HUES48 (cell line): Measurements from ENCODE around the gene KRT1.

Source experiments
- H3K27ac ChIP-seq: one replicate; pipeline ENCODE4 v1.7.0; 2013; ENCODE audit warnings: low read depth, low read length, inconsistent platforms
- H3K27me3 ChIP-seq: 2 replicates; pipeline ENCODE4 v1.6.1; 2013; ENCODE audit warnings: mild to moderate bottlenecking, low read length; ENCODE audit not compliant: control insufficient read depth, insufficient read depth
- H3K36me3 ChIP-seq: 2 replicates; pipeline ENCODE4 v1.6.1; 2013; ENCODE audit warnings: low read length; ENCODE audit not compliant: control insufficient read depth, insufficient read depth
- H3K4me1 ChIP-seq: 2 replicates; pipeline ENCODE4 v1.6.1; 2013; ENCODE audit warnings: mild to moderate bottlenecking, low read length; ENCODE audit not compliant: control insufficient read depth, insufficient read depth
- H3K4me3 ChIP-seq: 2 replicates; pipeline ENCODE4 v1.5.1; 2013; ENCODE audit warnings: mild to moderate bottlenecking, low read depth, low read length
- H3K9ac ChIP-seq: 2 replicates; pipeline ENCODE4 v1.6.1; 2013; ENCODE audit warnings: mild to moderate bottlenecking, low read depth, low read length, moderate library complexity
- H3K9me3 ChIP-seq: 2 replicates; pipeline ENCODE4 v1.6.1; 2013; ENCODE audit warnings: low read length; ENCODE audit not compliant: control insufficient read depth, insufficient read depth

KRT1 gene

DNA sequence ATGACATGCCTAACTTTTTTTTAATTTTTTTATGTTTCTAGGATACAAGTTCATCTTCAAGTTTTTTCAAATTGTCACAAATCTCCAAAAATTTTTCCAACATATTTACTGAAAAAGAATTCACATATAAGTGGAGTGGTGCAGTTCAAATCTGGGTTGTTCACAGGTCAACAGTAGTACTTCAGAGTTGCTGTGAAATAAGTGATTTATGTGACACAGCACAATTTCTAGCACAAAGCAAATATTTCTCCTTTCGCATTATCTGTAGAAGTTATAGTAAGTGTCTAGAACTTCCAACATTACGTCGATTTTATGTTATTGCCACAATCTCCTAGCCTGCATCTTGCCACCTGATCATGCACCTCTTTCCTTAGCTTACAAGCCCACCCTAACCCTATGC, 18.5 kb downstream of the KRT1 start:
- no peak overlapping the region for H3K9ac ChIP-seq
- no peaks in the 10 kb centered on the region for H3K36me3 ChIP-seq
- no peak overlapping the region for H3K27ac ChIP-seq
- no peaks in the 10 kb centered on the region; the same call in 1 of the 2 replicates for H3K27me3 ChIP-seq
- H3K4me1 ChIP-seq: no peaks in the 10 kb centered on the region
- H3K4me3 ChIP-seq: no peak overlapping the region
- H3K9me3 ChIP-seq: no peaks in the 10 kb centered on the region

DNA sequence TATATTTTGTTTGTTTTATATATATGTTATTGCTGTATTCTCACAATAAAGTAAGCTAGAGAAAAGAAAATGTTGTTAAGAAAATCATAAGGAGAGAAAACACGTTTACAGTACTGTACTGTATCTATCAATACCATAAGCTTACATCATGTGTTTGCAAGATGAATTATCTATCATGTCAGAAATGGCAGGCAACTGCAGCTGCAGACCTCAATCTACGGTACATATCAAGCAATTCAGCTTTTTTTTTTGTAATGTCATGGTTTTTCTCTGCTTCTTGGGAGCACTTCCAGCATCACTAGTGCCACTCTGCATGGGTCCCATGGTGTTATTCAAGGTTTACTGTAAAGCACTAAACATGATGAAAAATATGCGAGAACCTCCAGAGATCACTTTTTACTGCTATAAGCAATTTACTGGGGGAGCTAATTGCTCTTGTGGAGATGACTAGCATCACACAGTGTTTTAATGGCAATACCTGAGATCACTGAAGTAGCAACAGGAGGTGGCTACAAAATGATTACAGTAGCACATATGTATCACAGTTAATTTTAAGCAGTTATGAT, 19.2 kb downstream of the KRT1 start:
- no peaks in the 10 kb centered on the region for H3K36me3 ChIP-seq
- H3K9ac ChIP-seq: no peak overlapping the region
- H3K9me3 ChIP-seq: no peaks in the 10 kb centered on the region
- H3K27me3 ChIP-seq: no peaks in the 10 kb centered on the region; the same call in 1 of the 2 replicates
- no peak overlapping the region for H3K27ac ChIP-seq
- H3K4me1 ChIP-seq: no peaks in the 10 kb centered on the region
- no peak overlapping the region for H3K4me3 ChIP-seq

DNA sequence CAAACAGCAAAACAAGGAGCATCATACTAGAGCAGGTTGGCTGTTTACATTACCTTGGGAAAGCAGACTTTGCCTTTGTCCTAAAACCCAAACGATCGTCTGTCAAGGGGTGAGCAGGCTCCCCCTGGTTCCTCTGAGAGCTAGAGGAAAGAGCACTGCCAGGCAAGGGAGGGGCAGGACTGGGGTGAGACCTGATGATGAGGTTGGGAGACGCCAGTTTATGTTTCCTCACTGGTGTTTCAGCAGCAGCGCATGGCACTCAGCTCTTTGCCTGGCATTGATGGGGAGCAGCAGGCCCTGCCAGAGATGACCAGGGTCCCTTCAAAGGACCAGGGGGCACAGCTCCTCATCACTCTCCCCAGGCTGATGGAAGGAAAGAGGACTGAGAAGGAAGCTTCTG, 20.3 kb downstream of the KRT1 start:
- no peak overlapping the region for H3K4me3 ChIP-seq
- no peaks in the 10 kb centered on the region; the same call in 1 of the 2 replicates for H3K27me3 ChIP-seq
- no peak overlapping the region for H3K27ac ChIP-seq
- H3K36me3 ChIP-seq: no peaks in the 10 kb centered on the region
- no peaks in the 10 kb centered on the region for H3K9me3 ChIP-seq
- no peak overlapping the region for H3K9ac ChIP-seq
- no peaks in the 10 kb centered on the region for H3K4me1 ChIP-seq

- no peaks in the 10 kb centered on the region for H3K4me1 ChIP-seq
- H3K27ac ChIP-seq: no peak overlapping the region
- H3K36me3 ChIP-seq: no peaks in the 10 kb centered on the region
- no peak overlapping the region for H3K4me3 ChIP-seq
- no peak overlapping the region for H3K9ac ChIP-seq
- no peaks in the 10 kb centered on the region for H3K9me3 ChIP-seq
- no peaks in the 10 kb centered on the region; the same call in 1 of the 2 replicates for H3K27me3 ChIP-seq
These were observed 20.8 kb downstream of the KRT1 start for GRCh38 chr12:52659395-52659794.

DNA sequence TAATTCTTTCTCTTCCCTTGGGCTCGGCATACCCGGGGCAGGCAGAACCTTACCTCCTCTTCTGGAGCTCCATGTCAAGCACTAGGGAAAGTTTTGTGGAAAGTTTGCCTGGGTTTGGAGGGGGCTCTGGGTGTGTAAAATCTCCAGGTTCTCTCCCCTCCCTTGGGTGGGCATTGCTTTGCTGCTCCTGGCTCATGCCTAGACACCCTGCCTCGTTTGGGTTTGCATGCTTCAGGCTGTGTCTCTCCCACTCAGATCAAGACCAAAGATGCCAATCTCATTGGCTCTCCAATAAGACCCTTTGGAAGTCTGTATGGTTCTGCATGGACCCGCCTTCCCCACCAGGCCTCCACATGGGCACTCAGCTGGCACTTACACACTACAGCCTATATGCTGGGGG, 22.0 kb downstream of the KRT1 start:
- Histone ChIP-seq H3K36me3 (no peaks in the 10 kb centered on the region), H3K4me3 (no peak overlapping the region)

GRCh38 chr12:52657250-52657902, 22.8 kb downstream of the KRT1 start:
- H3K4me1 ChIP-seq: no peaks in the 10 kb centered on the region
- no peaks in the 10 kb centered on the region for H3K9me3 ChIP-seq
- no peak overlapping the region for H3K9ac ChIP-seq
- H3K36me3 ChIP-seq: no peaks in the 10 kb centered on the region
- no peak overlapping the region for H3K27ac ChIP-seq
- H3K4me3 ChIP-seq: no peak overlapping the region
- no peaks in the 10 kb centered on the region for H3K27me3 ChIP-seq

More for the DNA sequence above, 22.0 kb downstream of the KRT1 start:
- Histone ChIP-seq H3K9me3 (no peaks in the 10 kb centered on the region), H3K27ac (no peak overlapping the region), H3K4me1 (no peaks in the 10 kb centered on the region), H3K27me3 (no peaks in the 10 kb centered on the region), H3K9ac (no peak overlapping the region)

- Histone ChIP-seq H3K9me3 (0 out of 2 replicates have a peak, but pooled peaks cover 4% of the 10 kb centered on the region), H3K4me3 (no peak overlapping the region), H3K36me3 (no peaks in the 10 kb centered on the region), H3K4me1 (no peaks in the 10 kb centered on the region), H3K27me3 (no peaks in the 10 kb centered on the region), H3K27ac (no peak overlapping the region), H3K9ac (no peak overlapping the region)
These were observed 23.6 kb downstream of the KRT1 start for GRCh38 chr12:52656616-52657015.

GRCh38 chr12:52655720-52656124, 24.5 kb downstream of the KRT1 start:
- H3K9me3 ChIP-seq: 0 out of 2 replicates have a peak, but pooled peaks cover 4% of the 10 kb centered on the region
- no peak overlapping the region for H3K27ac ChIP-seq
- H3K27me3 ChIP-seq: no peaks in the 10 kb centered on the region
- H3K36me3 ChIP-seq: no peaks in the 10 kb centered on the region
- no peaks in the 10 kb centered on the region for H3K4me1 ChIP-seq
- no peak overlapping the region for H3K4me3 ChIP-seq
- H3K9ac ChIP-seq: no peak overlapping the region

GRCh38 chr12:52655251-52655650, 25.0 kb downstream of the KRT1 start:
- Histone ChIP-seq H3K9me3 (0 out of 2 replicates have a peak, but pooled peaks cover 4% of the 10 kb centered on the region), H3K27ac (no peak overlapping the region), H3K4me3 (no peak overlapping the region), H3K9ac (no peak overlapping the region), H3K36me3 (no peaks in the 10 kb centered on the region), H3K4me1 (no peaks in the 10 kb centered on the region), H3K27me3 (no peaks in the 10 kb centered on the region)

- no peaks in the 10 kb centered on the region for H3K27me3 ChIP-seq
- H3K9me3 ChIP-seq: 0 out of 2 replicates have a peak, but pooled peaks cover 4% of the 10 kb centered on the region
- no peak within 1 kb of the TSS for H3K9ac ChIP-seq
- no peaks in the 10 kb centered on the region for H3K36me3 ChIP-seq
- H3K27ac ChIP-seq: no peak within 1 kb of the TSS
- no peaks in the 10 kb centered on the region for H3K4me1 ChIP-seq
- no peak within 1 kb of the TSS for H3K4me3 ChIP-seq
These were observed 28.4 kb downstream of the KRT1 start, which contains the start of gene KRT2 for GRCh38 chr12:52651726-52652261. Gene KRT2 (minus strand): TSS chr12:52652211. CDS start chr12:52652142, 69 bp downstream.

- Histone ChIP-seq H3K27ac (no peak overlapping the region), H3K9ac (no peak overlapping the region; the same call in 1 of the 2 replicates)
These were observed 29.6 kb downstream of the KRT1 start for GRCh38 chr12:52650520-52651081.

More at GRCh38 chr12:52650520-52651081, 29.6 kb downstream of the KRT1 start:
- H3K36me3 ChIP-seq: no peaks in the 10 kb centered on the region
- no peaks in the 10 kb centered on the region for H3K4me1 ChIP-seq
- H3K4me3 ChIP-seq: no peak overlapping the region
- 0 out of 2 replicates have a peak, but pooled peaks cover 4% of the 10 kb centered on the region for H3K9me3 ChIP-seq
- no peaks in the 10 kb centered on the region for H3K27me3 ChIP-seq
